DMS114 treated with DMSO at 0.1 percent for 48 hours (cell line): ENCODE measurements around the gene PTPRT.

Source experiments
- DNase-seq: peaks from one replicate; lab custom pipeline; 2025; ENCODE audit not compliant: unreplicated experiment; lab: John Stamatoyannopoulos, UW

Gene PTPRT

DNA sequence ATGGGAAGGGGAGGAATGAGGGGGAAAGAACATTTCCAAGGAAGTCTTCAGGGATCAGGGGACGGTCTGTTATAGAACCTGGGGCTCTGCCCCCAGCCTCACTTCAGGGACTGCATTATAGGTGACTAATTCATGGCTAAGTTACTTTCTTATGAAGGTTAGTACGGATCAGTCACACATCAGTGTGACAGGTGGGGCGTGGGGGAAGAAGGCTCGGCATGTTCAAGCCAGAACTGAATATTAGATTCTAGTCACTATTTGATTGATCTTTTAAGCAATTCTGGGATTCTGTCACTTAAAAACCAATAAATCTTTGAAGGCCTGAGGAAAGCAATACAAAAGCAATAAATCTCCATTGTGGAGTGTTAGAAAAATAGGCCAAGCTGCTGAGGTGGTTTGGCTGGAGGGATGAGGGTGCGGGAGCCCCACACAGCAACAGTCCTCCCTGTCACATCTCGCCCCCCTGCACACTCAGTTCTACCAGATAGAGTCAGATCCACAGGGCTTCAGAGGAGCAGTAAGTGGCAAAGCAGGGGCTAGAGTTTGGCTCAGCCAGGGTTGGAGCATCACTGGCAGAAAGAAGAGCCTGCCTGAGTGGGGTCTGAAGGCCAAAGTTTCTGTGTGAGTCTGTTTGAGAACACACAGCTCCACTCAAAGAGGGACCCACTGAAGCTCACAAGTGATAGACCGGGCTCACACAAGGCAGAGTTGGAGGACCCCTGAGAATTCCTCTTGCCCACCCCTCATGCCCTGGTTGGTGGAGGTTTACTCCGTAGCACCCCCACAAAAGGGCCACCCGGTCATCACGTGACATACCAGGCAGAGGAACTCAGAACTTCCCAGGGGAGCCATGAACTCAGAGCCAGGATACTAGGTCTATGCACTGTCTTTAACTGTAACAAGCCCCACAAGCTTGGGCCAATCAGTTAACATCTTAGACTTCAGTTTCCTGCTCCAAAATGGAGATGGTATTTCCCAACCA is 843.2 kb downstream of the PTPRT start:
- DNase-seq = no peak

DNA sequence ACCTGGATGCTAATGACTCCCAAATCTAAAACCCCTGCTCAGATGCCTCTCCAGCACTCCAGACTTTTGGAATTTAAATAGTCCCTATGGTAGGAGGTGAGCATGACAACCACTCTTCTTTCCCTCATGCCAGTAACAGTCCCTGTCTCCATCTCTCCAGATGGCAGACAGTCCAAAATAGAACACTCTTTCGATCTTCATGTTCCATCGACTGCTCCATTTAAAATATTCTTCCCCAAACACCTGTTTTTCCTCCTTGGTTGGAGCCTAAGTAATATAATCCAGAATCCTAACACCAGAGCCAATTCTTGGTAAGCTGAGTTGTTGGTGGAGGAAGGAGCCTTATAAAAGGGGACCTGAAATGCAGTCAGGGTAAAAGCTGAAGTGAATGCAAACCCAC is 848.1 kb downstream of the PTPRT start:
- no peak for DNase-seq

DNA sequence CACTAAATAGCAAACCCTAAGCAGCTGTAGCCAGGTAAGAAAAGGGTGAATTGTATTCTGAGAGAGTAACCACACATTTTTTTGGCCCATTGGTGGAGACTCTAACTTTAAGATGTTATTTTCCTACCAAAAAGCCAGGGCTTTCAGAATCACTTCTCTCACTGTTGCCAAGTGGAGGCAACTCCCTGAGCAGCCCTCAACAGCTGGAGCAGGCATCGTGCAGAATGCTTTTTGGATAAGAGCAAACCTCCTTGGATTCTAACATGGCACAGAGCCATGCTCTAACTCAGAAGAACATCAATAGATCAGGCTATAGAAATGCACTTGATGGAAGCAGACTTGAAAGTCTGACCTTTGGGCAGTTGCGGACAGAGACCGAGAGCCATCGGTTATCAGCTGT is 849.3 kb downstream of the PTPRT start:
- DNase-seq = no peak

DNA sequence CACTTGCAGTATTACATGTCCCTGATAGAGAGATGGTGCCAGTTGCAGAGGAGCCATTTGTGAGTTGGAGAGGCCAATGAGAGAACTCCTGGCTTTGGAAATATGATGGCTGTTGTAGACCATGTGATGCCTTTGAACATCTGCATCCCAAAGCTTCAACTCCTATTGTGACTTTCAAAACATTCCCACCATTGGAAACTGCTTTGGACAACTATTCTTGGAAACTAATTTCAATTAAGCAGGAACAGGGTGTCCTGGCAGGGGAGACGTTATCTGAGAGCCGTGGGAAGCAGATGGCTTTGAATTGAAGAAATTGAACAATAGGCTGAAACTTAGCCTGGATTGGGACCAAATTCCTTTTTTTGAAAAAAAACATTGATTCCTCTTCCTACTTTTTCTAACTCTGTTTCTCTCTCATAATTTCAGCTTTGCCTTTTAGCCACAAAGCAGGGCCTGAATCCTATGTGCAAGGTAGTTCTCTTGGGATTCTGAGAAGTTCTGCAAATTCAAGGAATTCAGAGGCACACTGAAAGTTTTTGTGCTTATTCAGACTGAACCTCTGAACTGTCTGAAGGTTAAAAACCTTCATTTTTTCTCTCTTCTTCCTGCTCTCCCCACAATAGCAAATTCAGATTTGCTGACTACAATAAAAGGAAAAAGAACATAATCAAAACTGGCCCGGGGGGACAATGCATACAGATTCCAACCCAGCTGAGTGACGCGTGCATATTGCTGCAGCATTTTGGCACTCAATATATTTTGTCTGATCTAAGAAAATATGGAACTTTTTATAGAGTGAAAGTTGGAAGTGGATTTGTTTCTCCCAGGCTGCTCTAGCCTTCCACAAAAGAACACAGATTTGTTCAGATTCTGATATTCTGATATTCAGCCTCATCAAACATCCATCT is 851.2 kb downstream of the PTPRT start:
- no peak for DNase-seq

DNA sequence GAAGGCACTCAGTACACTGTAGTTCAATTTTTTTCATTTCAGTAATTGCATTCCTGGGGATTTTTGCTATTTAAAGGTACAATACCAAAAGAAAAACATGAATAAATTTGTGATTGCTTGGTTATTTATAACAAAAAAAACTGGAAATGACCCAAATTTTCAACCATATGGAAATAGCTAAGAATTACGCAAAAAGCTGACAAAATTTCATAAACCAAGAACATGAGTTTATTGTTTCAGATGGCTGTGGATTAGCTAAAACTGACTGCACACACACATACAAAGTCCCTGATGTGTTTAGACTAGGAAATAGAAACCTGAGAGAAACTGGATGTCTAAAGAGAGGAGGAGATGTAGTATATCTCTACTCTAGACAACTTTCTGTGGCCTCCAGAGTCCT is 853.1 kb downstream of the PTPRT start:
- no peak for DNase-seq

DNA sequence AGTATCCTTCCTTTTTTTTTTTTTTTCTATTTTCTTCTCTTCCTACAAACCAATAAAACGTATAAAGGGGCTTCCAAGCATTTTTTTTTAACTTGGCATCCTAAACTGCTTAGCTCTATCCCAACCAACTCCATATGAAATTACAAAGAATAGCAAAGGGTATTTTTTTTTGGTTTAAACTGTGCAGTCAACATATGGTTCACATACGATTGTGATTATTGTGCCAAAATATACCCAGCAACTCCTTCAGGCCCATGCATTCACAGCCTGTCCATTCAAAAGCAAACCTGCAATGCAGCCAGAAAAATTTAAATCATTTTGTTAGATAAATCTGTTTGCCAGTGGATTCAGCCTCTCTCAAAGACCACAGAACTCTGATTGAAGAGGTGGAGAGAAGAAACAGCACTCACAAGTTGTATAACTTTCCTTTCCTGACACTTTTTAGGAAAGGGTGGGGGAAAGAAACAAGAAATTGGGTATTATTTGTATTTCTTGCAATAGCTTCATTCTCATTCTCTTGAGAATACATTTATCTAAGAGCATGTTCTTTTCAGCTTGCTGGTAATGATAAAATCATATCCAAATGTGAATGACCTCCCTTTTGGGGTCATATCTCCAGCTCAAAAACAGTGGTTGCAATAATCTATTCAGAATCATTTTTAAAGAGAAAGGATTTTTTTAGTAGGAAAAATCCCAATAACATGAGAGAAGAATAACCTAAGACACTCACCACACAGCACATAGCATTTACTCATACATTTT is 870.3 kb downstream of the PTPRT start:
- no peak for DNase-seq

DNA sequence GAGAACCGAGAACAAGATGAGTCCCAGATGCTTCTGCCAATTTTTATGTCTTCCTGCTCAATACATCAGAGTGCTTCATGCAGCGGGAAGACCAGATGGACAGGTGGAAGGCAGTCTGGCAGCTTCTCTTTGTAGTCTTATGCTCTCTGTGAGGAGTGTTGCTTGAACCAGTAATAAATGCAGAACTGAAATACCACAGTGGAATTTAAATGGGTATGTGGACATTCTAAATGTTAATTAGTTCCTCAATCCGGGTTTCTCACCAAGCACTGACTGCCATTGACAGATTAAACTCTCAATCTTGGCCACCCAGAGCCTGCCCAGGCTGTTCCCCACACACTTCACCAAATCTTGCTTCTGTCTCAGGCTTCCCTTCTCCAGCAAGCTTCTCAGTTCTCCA is 876.0 kb downstream of the PTPRT start:
- no peak for DNase-seq

DNA sequence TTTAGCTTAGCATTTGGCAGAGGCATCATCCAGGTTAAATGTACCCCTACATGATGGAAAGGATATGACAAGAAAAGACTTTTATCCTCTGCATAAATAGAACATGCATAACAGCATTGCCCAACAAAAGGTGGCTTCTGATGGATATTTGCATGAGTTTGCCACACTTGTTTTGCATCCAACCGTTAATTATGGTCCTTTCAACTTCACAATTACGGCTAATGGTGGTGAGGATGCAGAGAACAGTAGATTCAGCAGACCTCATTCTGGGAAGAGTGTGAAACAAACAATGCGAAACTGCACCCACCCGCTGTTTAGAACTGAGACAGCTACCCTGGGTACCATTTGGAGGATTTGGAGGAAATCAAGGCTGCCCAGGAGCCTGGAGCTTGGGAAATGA is 880.7 kb downstream of the PTPRT start:
- no peak for DNase-seq

DNA sequence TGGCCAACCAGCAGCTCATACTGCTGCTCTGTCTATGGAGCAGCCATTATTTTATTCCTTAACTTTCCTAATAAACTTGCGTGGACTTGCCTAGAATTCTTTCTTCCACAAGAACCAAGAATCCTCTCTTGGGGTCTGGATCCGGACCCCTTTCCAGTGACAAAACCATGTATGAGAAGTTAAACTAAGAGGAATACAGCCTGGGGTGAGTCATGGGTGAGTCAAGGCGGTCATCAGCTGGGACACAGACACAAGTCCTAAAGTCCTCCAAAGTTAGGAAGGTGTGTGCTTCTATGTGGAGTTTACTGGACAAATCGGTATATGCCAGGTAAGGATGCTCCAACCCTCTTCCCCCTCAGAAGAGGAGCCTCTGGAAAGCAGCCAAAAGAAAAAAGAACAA is 881.5 kb downstream of the PTPRT start:
- no peak for DNase-seq

DNA sequence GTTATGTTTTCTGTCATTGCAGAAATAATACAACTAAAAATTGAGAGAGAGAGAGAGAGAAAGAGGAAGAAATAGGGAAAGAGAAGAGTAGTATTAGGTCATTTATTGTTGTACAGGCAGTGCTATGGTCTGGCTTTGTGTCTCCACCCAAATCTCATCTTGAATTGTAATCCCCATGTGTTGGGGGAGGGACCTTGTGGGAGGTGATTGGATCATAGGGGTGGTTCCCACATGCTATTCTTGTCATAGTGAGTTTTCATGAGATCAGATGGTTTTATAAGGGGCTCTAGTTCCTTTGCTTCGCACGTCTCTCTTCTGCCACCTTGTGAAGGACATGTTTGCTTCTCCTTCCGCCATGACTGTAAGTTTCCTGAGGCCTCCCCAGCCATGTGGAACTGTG is 894.1 kb downstream of the PTPRT start:
- no peak for DNase-seq

DNA sequence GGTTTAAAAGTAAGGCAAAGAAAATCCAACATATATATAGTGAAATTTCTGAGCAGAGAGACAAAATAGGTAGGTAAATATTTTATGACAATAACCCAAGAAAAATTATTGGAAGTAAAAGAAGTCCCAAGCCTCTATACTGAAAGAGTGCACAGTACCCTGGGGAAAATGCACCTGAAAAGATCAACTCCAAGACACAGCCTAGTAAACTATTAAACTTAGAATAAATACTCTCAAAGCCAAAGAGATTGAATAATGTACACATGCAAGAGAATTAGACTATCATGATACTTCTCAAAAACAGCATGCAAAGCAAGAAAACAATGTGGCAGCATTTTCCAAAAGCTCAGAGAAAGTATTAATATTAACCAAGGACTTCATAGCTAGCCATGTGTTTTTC is 894.7 kb downstream of the PTPRT start:
- no peak for DNase-seq

DNA sequence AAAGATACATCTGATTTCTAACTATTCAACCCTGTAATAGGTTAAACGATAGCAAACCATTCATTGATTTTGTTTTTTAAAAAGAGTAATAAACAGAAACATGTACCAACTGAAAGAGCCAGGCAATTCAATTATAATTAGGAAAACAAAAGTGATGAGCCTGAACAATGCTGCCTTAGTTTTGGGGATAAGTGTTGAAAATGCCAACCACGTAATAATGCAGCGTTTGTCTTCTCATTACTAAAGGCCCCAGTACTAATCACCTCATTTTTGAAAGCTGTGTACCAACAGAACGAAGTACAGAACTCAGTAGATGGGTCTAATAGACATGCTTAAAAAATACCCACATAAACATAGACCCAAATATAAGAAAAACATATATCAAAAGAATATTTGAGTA is 907.9 kb downstream of the PTPRT start:
- no peak for DNase-seq

DNA sequence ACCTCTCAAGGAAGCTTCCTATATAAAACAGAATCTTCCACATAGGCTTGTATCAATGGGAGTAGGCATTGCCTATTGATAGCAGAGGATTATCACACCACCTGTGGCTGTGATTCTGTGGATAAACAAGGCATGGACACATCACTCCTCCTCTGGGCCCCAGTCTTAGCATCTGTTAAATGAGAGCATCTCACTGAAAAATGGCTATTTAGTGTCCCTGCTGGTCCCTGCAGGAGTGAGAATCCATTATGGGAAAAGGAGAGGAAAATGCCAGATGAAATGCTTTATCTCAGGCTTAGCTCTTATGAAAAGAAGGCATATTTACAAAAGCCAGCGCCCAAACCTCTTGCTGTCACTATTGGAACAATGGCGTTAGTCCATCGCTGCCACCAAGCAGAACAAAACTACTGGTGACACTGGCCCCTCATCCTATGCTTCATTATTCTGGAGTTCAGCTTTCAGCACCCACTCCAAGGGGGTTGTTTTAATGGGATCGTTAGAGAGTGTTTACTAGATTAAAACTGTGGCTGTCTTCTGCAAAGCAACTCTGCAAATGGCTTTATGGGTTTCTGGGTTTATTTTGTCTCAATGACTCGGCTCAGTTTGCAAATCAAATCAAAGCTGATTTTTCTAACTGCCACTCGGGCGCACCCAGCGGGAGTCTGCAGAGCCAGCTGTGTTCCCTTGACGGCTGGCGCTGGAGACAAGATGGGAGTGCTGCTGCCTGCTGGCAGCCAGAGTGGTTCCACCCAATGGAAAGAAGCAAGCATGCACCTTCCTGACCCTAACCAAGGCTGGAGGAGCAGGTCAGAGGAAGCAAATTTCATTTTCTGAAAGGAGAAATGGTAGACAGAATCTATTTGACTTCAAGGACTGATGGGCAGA is 912.7 kb downstream of the PTPRT start:
- no peak for DNase-seq

DNA sequence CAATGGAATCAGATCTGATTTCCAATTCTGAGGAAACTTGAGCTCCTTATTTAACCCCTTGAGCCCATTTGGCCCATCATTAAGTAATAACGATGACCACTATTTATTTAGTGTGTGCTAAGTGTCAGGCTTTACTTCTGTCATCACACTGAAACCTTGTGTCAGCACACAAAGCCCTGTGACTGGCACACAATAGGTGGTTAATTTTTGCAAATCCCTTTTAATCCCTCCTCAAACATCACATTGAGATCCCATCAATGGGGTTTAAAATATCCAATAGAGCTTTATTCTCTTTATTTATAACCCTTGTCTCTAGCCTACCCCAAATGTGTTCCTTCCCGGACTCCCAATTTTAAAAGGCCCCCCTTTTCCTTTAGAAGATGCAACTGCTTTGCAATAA is 914.7 kb downstream of the PTPRT start:
- no peak for DNase-seq

DNA sequence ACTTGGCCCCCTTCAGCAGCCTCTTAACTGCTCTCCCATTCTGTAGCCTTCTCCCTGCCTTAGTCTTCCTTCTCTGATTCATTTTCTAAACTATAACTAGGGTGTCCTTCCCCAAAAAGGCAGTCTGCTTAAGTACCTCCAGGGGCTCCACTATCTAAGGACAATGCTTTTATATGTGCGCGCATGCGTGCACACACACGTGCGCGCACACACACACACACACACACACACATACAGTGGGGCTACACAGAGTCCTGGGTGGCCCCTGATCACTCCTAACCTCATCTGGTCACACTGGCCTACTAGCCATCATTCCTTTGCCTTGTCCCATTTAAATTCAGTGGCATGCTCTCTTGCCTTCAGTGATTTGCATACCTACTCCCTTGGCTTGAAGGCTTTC is 917.2 kb downstream of the PTPRT start:
- DNase-seq = no peak

DNA sequence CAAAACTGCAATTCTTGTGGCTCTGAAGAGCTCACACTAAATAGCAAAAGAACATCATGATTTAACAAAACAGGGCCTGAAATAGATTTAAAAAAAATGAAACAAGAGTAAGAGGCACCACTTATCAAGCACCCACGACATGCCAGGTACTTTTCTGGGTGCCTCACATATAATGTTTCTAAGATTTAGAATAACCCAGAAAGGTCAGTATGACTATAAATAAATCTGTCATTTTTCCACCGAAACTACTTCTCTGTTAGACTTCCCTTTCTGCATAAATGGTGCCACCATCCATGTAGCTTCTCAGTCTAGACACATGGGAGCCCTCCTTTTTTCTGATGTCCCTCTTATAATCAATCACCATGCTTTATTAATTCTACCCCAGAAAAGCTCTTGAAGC is 919.2 kb downstream of the PTPRT start:
- DNase-seq = no peak

DNA sequence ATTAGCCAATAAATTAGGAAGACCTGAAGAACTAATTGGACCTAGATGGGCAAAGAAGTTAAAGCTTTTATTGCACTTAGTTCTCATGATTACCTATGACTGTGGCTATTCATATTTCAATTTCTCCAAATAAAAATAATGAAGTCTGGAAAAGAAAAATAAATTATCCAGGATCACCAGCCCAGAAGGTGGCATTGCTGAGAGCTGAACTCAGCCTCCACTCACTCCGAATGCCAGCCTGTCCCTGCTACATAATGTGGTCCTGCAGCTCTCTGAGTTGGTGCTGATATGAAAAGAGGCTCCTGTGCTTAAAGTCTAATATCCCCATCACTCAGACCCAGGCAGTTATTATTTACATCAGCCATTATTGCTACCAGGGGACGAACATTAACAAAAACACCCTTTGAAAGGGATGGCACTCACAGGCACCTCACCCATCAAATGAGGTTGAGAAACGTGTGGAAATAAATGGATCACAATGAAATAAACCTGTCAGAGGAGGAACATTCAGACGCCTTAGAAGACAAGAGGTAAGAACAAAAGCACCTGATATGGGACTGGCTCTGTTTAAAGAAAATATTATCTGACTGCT is 921.8 kb downstream of the PTPRT start:
- no peak for DNase-seq

DNA sequence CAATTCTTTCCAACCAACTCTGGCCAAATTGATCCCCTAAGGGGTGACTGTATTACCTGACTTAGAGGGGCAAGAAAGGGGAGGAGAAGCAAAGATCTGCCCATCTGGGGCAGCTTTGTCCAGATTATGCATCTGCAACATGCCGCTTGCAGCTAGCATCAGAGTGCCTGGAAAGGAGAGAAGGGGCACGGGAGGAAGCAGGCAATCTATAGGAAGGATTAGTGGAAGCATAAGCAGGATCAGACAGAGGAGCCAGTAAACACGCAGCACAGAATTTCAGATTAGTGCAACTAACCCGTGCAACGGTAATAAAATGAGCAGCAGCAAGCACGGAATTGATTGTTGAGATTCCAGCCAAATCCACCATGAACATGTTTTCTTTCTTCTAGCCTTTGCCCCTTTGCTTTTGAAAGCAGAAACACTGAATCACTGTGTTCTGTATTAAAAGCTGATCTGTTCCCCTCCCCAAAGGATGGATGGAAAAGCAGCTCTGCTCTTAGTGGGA is 927.9 kb downstream of the PTPRT start:
- no peak for DNase-seq

DNA sequence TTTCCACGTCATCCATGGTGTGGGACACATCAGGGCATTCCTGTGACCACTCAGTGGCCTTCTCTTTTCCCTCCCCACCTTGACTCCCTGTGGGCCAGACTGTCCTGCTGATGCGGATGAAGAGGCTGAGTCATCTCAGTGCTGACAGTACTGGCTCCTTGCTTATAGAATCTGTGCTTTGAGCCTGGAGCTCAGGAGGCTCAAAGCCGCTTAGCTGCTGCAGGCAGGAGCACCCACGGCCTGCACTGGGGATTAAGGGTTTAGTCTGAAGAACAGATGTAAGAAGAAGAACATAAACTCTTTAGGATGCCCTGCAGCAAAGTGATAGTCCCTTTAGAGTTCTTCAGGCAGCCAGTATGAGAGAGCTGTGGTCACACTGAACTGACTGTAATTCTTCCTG is 929.5 kb downstream of the PTPRT start:
- no peak for DNase-seq

DNA sequence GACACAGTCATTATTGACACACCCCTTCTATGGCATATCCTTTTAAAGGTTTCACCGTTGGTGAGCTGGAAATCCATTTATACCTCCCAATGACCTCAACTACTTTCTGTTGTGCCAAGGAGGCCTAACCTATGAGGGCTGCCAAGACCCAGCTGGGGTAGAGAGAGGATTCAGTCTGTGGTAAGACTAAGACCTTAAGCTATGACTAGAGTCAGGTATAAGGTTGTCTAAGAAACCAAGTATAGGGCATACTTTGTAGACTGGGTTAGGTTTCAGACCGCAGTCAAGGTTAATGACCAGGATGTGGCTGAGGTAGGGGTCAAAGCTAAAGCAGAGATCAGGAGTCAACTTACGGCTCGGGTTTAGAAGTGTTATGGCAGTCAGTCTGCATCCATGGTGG is 930.3 kb downstream of the PTPRT start:
- DNase-seq = no peak
